HG03066 (cell line): ENCODE data around the gene ZMAT1.
"Not testable (repeated sequence)": the region's sequence is repeated elsewhere in the genome, so short reads cannot be mapped to it uniquely, and the experiment has no call there.

Experiments used
- ATAC-seq: cut with Tn5 transposase; IDR thresholded peaks from one replicate; pipeline ENCODE4 v1.9.1; 2021; ENCODE audit warnings: low read depth; ENCODE audit not compliant: unreplicated experiment

The ZMAT1 gene

GRCh38 chrX:101931488-101932248 lies at the start of gene ZMAT1:
Gene ZMAT1 (minus strand): TSS chrX:101932027. CDS start chrX:101932008, 19 bp downstream.
- peak; percentile 93 for ATAC-seq

DNA sequence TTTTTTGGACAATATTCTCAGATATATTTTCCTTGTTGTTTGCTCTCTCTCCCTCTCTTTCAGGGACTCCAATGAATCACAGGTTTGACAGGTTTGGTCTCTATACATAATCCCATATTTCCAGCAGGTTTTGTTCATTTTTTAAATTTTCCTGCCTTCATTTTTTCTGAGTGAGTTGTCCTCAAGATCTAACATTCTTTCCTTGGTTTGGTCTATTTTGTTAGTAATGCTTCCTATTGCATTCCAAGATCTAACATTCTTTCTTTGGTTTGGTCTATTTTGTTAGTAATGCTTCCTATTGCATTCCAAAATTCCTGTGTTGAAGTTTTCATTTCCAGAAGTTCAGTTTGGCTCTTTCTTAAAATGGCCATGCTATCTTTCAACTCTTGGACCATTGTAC lies 45.3 kb upstream of the ZMAT1 start:
- ATAC-seq, result no peak

GRCh38 chrX:101973066-101973465 lies 41.2 kb upstream of the ZMAT1 start:
- ATAC-seq, result no peak

- ATAC-seq, result not testable (repeated sequence)
These were observed 33.2 kb upstream of the ZMAT1 start for GRCh38 chrX:101964923-101965539.

DNA sequence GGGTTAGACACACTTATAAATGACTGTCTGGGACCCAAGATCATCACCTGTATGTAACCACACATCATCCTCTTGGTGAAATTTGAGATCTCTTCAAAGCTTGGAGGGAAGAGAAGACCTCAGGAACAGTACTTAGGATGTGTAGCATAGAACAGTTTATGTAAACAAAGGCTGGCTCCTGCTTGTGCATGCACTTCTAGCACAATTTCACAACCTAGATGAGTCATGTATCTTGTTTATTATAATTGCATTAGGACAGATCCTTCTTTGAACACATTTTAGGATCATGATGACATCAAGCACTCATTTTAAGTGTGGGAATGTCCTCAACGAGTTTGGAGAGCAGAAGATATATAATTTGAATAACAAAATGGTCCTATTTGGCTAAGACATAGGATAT lies 26.3 kb upstream of the ZMAT1 start:
- no peak for ATAC-seq

GRCh38 chrX:101957174-101957573 lies 25.3 kb upstream of the ZMAT1 start:
- ATAC-seq, result no peak

DNA sequence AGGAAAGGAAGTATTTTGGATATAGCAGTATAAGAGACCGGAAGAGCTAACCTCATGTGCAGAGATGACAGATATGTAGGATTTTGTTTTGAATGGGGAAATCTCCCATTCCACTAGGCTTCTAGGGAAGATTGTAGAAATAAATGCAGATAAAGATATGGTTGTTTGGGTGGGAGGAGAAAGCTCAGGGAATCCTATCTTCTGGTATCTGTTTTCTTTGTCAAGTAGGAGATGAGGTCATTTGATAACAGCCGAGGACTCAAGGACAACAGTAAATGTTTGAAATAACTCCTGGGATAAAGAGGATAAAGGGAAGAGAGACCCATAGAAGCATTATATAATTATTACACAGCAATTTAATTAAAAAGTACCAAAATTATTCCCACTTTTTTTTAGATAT lies 24.7 kb upstream of the ZMAT1 start:
- no peak for ATAC-seq

DNA sequence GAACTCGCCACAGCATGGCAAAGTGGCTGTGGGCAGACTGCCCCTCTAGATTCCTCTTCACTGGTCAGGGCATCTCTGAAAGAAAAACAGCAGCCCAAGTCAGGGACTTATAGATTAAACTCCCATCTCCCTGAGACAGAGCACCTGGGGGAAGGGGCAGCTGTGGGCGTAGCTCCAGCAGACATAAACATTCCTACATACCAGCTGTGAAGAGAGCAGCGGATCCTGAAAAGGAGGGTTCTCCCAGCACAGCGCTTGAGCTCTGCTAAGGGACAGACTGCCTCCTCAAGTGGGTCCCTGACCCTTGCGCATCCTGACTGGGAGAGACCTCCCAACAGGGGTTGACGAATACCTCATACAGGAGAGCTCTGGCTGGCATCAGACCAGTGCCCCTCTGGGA lies 18.8 kb upstream of the ZMAT1 start:
- ATAC-seq, result no peak

GRCh38 chrX:101932249-101932570 lies 383 bp upstream of the ZMAT1 start:
- no peak for ATAC-seq

DNA sequence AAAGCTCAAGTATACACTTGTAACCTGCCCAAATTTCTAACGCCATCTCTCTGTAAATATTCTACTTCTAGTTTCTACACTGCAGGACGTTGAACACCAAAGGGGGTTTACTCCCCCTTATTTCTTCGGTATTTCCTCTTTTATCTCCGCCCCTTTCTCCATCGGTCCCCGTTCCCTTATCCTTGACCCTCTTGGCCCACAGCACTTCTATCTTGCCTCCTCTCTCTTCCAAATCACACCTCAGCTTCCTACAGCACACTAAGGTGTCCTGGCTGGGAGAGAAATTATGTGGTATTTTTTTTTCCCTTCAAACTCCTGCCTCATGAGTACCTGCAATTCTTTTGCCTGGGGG lies 715 bp downstream of the ZMAT1 start:
- ATAC-seq, result peak; percentile 10

DNA sequence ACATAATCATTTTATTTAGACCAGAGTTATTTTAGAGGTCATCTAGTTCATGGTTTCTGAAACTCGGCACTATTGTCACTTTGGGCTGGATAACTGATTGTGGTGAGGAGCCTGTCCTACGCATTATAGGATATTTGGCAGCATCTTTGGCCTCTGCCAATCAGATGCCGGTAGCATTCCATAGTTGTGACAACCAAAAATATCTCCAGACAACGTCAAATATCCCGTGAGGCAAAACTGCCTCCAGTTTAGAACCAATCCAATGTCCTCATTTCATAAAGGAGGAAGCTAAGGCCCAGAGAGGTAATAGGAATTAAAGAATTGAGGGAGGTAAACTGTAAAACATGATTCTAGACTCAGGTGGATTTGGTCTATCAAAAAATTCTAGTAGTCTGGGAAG lies 6.1 kb downstream of the ZMAT1 start:
- no peak for ATAC-seq

DNA sequence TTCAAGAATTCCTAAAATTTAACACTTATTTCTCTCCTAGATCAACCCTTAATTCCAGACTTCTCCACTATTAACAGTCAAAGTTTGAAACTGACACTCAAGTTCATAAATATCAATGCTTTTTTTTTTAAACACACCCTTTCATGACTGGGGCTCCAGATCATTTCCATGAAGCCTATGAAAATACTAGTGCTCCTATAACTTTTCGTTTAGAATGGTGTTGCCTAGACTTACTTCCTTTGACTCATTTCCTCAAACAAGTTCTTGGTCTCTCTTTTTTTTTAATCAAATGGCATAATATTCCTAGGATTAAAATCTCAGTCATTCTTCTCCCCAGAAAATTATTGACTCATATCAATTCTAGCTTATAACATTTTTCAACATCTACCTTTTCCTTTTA lies 13.1 kb downstream of the ZMAT1 start:
- no peak for ATAC-seq

DNA sequence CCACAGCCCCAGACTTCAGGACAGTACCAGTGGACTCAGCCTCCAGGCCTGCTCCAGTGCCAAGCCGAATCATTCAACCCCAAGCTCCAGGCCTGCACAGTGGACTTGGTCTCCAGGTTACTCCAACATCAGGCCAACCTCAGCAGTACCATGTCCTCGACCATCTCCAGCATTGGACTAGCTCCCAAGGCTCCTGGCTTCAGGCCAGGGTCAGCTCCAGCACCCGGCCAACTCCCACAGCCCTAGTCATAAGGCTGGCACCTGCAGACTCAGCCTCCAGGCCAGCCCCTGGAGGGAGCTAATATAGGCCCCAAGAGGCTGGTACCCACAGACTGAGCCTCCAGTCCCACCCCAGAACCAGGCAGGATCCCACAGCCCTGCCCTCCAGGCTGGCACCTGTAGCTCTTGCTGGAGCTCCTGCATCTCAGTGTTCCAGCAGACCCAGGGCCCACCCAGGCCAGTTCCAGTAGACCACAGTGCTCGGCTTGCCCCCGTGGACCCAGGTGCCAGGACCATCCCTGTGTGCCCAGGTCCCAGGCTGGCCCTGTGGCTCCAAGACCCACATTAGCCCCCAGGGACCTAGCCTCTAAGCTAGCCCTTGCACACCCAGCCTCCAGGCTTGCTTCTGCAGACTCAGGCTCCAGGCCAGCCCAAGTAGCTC lies 25.6 kb downstream of the ZMAT1 start:
- no peak for ATAC-seq

- no peak for ATAC-seq
These were observed 26.8 kb downstream of the ZMAT1 start for GRCh38 chrX:101904996-101905395.
